GM21529 (cell line): ENCODE data around the gene GVQW3.
A peak's percentile ranks its signal among the peaks of the same experiment; 100 is the strongest.
"Not testable (repeated sequence)": the region's sequence is repeated elsewhere in the genome, so short reads cannot be mapped to it uniquely, and the experiment has no call there.

ENCODE experiments used
- ATAC-seq: cut with Tn5 transposase; IDR thresholded peaks from one replicate; pipeline ENCODE4 v1.9.1; 2021; ENCODE audit not compliant: unreplicated experiment

Gene GVQW3

GRCh38 chr11:76385903-76386302 lies 4.8 kb downstream of the GVQW3 start:
- ATAC-seq = no peak

GRCh38 chr11:76388408-76388807 lies 7.3 kb downstream of the GVQW3 start:
- ATAC-seq = no peak

- no peak for ATAC-seq
These were observed 9.9 kb downstream of the GVQW3 start for GRCh38 chr11:76391021-76391420.

- no peak for ATAC-seq
These were observed 10.8 kb downstream of the GVQW3 start for GRCh38 chr11:76391811-76392475.

GRCh38 chr11:76392870-76393269 lies 11.7 kb downstream of the GVQW3 start:
- no peak for ATAC-seq

- ATAC-seq = no peak
These were observed 13.3 kb downstream of the GVQW3 start for GRCh38 chr11:76394411-76394810.

GRCh38 chr11:76395296-76395695 lies 14.2 kb downstream of the GVQW3 start:
- ATAC-seq = no peak

GRCh38 chr11:76397383-76397782 lies 16.3 kb downstream of the GVQW3 start:
- no peak for ATAC-seq

- no peak for ATAC-seq
These were observed 19.8 kb downstream of the GVQW3 start for GRCh38 chr11:76400967-76401366.

- ATAC-seq = not testable (repeated sequence)
These were observed 20.4 kb downstream of the GVQW3 start for GRCh38 chr11:76401484-76401883.

GRCh38 chr11:76406359-76406758 lies 25.2 kb downstream of the GVQW3 start:
- no peak for ATAC-seq

- no peak for ATAC-seq
These were observed 27.2 kb downstream of the GVQW3 start for GRCh38 chr11:76408171-76408965.

- no peak for ATAC-seq
These were observed 29.8 kb downstream of the GVQW3 start for GRCh38 chr11:76410851-76411357.

- ATAC-seq = no peak
These were observed 34.0 kb downstream of the GVQW3 start for GRCh38 chr11:76415073-76415472.

- ATAC-seq = no peak
These were observed 38.8 kb downstream of the GVQW3 start for GRCh38 chr11:76419896-76420295.

GRCh38 chr11:76424379-76424778 lies 43.3 kb downstream of the GVQW3 start:
- ATAC-seq = peak; percentile 78

GRCh38 chr11:76424891-76425290 lies 43.8 kb downstream of the GVQW3 start:
- ATAC-seq = no peak

- ATAC-seq = no peak
These were observed 45.5 kb downstream of the GVQW3 start for GRCh38 chr11:76426660-76427059.

- no peak for ATAC-seq
These were observed 54.9 kb downstream of the GVQW3 start for GRCh38 chr11:76436020-76436419.

- ATAC-seq = no peak
These were observed 62.3 kb downstream of the GVQW3 start for GRCh38 chr11:76443268-76443980.

- ATAC-seq = no peak
These were observed 62.9 kb downstream of the GVQW3 start for GRCh38 chr11:76444065-76444383.
